Ovary (tissue), 9 donors: ENCODE data around the gene GSN. TPM values are rescaled to one million over a fixed set of nuclear protein-coding genes. Genes with fewer than 3 reads are reported as not detected.

ENCODE experiments used
- DNase-seq, 5 donors: peaks; one replicate each; pipeline ENCODE4 v3.0.0-alpha.2; 2019 to 2020
- H3K27ac ChIP-seq, 2 donors: fragments of 200-600 bp; one replicate each; pipeline versions ENCODE4 v1.5.1 to v1.8.0; 2019 to 2022
- H3K27me3 ChIP-seq: fragments of 200-600 bp; one replicate; pipeline ENCODE4 v1.8.0; 2022
- H3K36me3 ChIP-seq: fragments of 200-600 bp; sonication (generic); one replicate; pipeline ENCODE4 v1.5.1; 2019
- H3K4me1 ChIP-seq: one replicate; pipeline ENCODE4 v1.8.1; 2013; ENCODE audit warnings: mild to moderate bottlenecking, moderate library complexity; ENCODE audit not compliant: insufficient read depth
- H3K4me3 ChIP-seq: fragments of 200-600 bp; sonication (generic); one replicate; pipeline ENCODE4 v1.5.1; 2017
- H3K9me3 ChIP-seq, 2 donors: fragments of 200-600 bp in 1 of 2; sonication (generic) in 1 of 2; one replicate each; pipeline versions ENCODE4 v1.5.1 to v1.8.1; 2013 to 2019; ENCODE audit warnings: mild to moderate bottlenecking in 1 of 2, moderate library complexity in 1 of 2
- CTCF ChIP-seq, 3 donors: fragments of 450-650 bp in 2 of 3; fragments of 200-600 bp in 1 of 3; IDR thresholded peaks; one replicate each; pipeline versions ENCODE4 v1.5.1 to v1.8.0; 2016 to 2022; ENCODE audit warnings: antibody characterized with exemption in 3 of 3, mild to moderate bottlenecking in 1 of 3
- EP300 ChIP-seq: sonication (generic); formaldehyde crosslinking; IDR thresholded peaks from one replicate; pipeline ENCODE4 v1.6.1; 2017; ENCODE audit warnings: antibody characterized with exemption
- POLR2A ChIP-seq: fragments of 450-650 bp; IDR thresholded peaks from one replicate; pipeline ENCODE4 v1.6.1; 2017; ENCODE audit warnings: antibody characterized with exemption, mild to moderate bottlenecking, moderate library complexity
- whole genome bisulfite sequencing, 3 donors: extraction: QIAGEN DNeasy Blood & Tissue Kit in 1 of 3; methylation state at CpG; one replicate each; pipeline versions ENCODE4 v1.1.5 to v1.1.7; 2013 to 2017; 5-methylcytosine and 5-hydroxymethylcytosine counted together
- intact Hi-C, 4 donors: fragments of 100-400 bp; cut with DNase I; formaldehyde crosslinking; loops; one replicate each; pipeline versions ENCODE4 v1.11.0 to v1.15.1; 2022 to 2023
- polyA plus RNA-seq, 2 donors: library from polyadenylated mRNA; stranded (reverse); fragments of 200-250 nt in 1 of 2; fragments of 350-450 nt in 1 of 2; fragmentation: Illumina TruSeq in 1 of 2; extraction: RNeasy Lipid Tissue Mini Kit (QIAGEN cat#74804) in 1 of 2; gene quantifications; one replicate each; pipeline ENCODE4 v1.2.3, GENCODE V29; 2013 to 2014
- total RNA-seq, 7 donors: library from RNA; depleted of rRNA in 2 of 7; stranded (reverse); fragments of >200 nt in 2 of 7; fragmentation: NEBNext Ultra II Directional in 3 of 7; extraction: Animal tissue kit (Norgen Biotek cat#: 25700) in 3 of 7; gene quantifications; one replicate each; pipeline versions ENCODE4 v1.1.0 to v1.2.4, GENCODE V29; 2016 to 2023
- donor health status: DM: no; HTN: no; CAD: no; lungs with moderate emphysema.
- donor health status: DM: no; HTN: no; CAD: no.
- donor health status: Bipolar disorder and iron deficiency.
- donor health status: DM: yes; HTN: yes; CAD: no.
- donor health status: DM: no; HTN: no; CAD: no.
- donor health status: DM: yes; HTN: yes; CAD: no.

GSN gene
- total and polyA plus RNA-seq, 9 donors: 188 to 706 (median 370) TPM

- 29 to 49% (median 47%) methylated on average over 4 of the region's 4 CpGs for WGBS, 3 donors
- intact Hi-C loops: loop anchor here in 2 of 4 donors (10.0 kb wide), 1 partner anchor 46 kb away; no protein-coding TSS in a partner anchor
Measured at GRCh38 chr9:121261107-121261460, 6.9 kb upstream of the GSN start.

GRCh38 chr9:121261755-121262154 lies 6.2 kb upstream of the GSN start:
- Histone ChIP-seq H3K4me1 (peaks cover 6% of the 10 kb centered on the region), H3K9me3 (no peaks in the 10 kb centered on the region), H3K27me3 (no peaks in the 10 kb centered on the region), H3K27ac (no peak overlapping the region), H3K4me3 (no peak overlapping the region), H3K36me3 (no peaks in the 10 kb centered on the region)
- DNase-seq: no peak
- intact Hi-C loops: loop anchor here in 2 of 4 donors (10.0 kb wide), 1 partner anchor 47 kb away; no protein-coding TSS in a partner anchor
- 82 to 93% (median 92%) methylated on average over 1 of the region's 1 CpG for WGBS, 3 donors
- no peak for TF ChIP-seq POLR2A

More at GRCh38 chr9:121261107-121261460, 6.9 kb upstream of the GSN start:
- Histone ChIP-seq H3K27ac (no peak overlapping the region), H3K4me3 (no peak overlapping the region), H3K27me3 (no peaks in the 10 kb centered on the region), H3K36me3 (no peaks in the 10 kb centered on the region), H3K9me3 (no peaks in the 10 kb centered on the region), H3K4me1 (peaks cover 6% of the 10 kb centered on the region)
- no peak for TF ChIP-seq POLR2A
- TF ChIP-seq CTCF (IDR thresholded peaks at IDR 0.05): no peak
- no peak for TF ChIP-seq EP300
- no peak for DNase-seq

- intact Hi-C loops: loop anchor here in 2 of 4 donors (10.0 kb wide), 1 partner anchor 48 kb away; no protein-coding TSS in a partner anchor
- no peaks in the 10 kb centered on the region for H3K9me3 ChIP-seq
- no peak for DNase-seq
- no peak overlapping the region for H3K27ac ChIP-seq
- no peak overlapping the region for H3K4me3 ChIP-seq
- H3K36me3 ChIP-seq: no peaks in the 10 kb centered on the region
- no peak for TF ChIP-seq EP300
- TF ChIP-seq CTCF (IDR thresholded peaks at IDR 0.05): no peak
- no peak for TF ChIP-seq POLR2A
- WGBS, 3 donors: 90 to 100% (median 100%) methylated on average over 1 of the region's 1 CpG
- H3K27me3 ChIP-seq: no peaks in the 10 kb centered on the region
- H3K4me1 ChIP-seq: peaks cover 6% of the 10 kb centered on the region
Measured at GRCh38 chr9:121262423-121262822, 5.5 kb upstream of the GSN start.

- no peak for DNase-seq
- peaks cover 3% of the 10 kb centered on the region for H3K4me1 ChIP-seq
- WGBS, 3 donors: 76 to 82% (median 78%) methylated on average over 5 of the region's 5 CpGs
- no peaks in the 10 kb centered on the region for H3K27me3 ChIP-seq
- intact Hi-C loops: loop anchor here in 2 of 4 donors (10.0 kb wide), 1 partner anchor 48 kb away; no protein-coding TSS in a partner anchor
- H3K4me3 ChIP-seq: no peak overlapping the region
- H3K36me3 ChIP-seq: no peaks in the 10 kb centered on the region
- H3K9me3 ChIP-seq: no peaks in the 10 kb centered on the region
- H3K27ac ChIP-seq: no peak overlapping the region
- TF ChIP-seq EP300 (no peak), CTCF (IDR thresholded peaks at IDR 0.05) (no peak), POLR2A (no peak)
Measured at GRCh38 chr9:121262953-121263352, 5.0 kb upstream of the GSN start.

- Histone ChIP-seq H3K27me3 (no peaks in the 10 kb centered on the region), H3K36me3 (no peaks in the 10 kb centered on the region), H3K4me3 (no peak overlapping the region), H3K9me3 (no peaks in the 10 kb centered on the region), H3K4me1 (peaks cover 16% of the 10 kb centered on the region), H3K27ac (no peak overlapping the region)
- TF ChIP-seq POLR2A (no peak), EP300 (no peak), CTCF (IDR thresholded peaks at IDR 0.05) (no peak)
- no peak for DNase-seq
- intact Hi-C loops: loop anchor here in 2 of 4 donors (10.0 kb wide), 1 partner anchor 52 kb away; no protein-coding TSS in a partner anchor
- 73 to 77% (median 75%) methylated on average over 3 of the region's 3 CpGs for WGBS, 3 donors
Measured at GRCh38 chr9:121266356-121266755, 1.6 kb upstream of the GSN start.
